Suprapubic skin (tissue), 4 donors: ENCODE results near the gene SLC17A3.

Source experiments
- CTCF ChIP-seq, 2 donors: fragments of 200-600 bp in 1 of 2; fragments of 450-650 bp in 1 of 2; sonication (generic) in 1 of 2; IDR thresholded peaks; one replicate each; pipeline ENCODE4 v1.5.1; 2016 to 2019; ENCODE audit warnings: antibody characterized with exemption in 2 of 2, mild to moderate bottlenecking in 1 of 2, moderate library complexity in 1 of 2
- EP300 ChIP-seq: sonication (generic); formaldehyde crosslinking; IDR thresholded peaks from one replicate; pipeline ENCODE4 v1.6.1; 2017; ENCODE audit warnings: antibody characterized with exemption
- POLR2AphosphoS5 ChIP-seq, 3 donors: sonication (generic); formaldehyde crosslinking; IDR thresholded peaks; one replicate each; pipeline ENCODE4 v1.6.1; 2017; ENCODE audit warnings: antibody characterized with exemption in 3 of 3

DNA sequence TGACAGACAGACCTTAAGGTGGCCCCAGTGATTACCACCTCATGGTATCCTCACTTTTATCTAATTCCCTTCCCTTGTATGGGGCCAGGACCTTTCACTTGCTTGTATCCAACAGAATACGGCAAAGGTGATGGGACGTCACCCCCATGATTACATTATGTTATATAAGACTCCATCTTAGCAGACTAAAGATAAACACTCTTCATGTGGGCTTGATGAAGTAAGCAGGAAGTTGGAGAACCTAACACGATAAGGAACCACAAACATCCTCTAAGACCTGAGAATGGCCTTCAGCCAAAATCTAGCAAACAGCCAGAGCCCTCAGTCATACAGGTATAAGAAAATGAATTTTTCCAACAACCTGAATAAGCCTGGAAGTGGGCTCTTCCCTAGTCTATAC is 8.0 kb downstream of the SLC17A3 start:
- TF ChIP-seq CTCF (IDR thresholded peaks at IDR 0.05) (no peak), EP300 (no peak), POLR2AphosphoS5 (IDR thresholded peaks at IDR 0.05) (no peak)
